Keratinocyte (primary cell): Measurements from ENCODE around the gene NEGR1.

Source experiments
- EZH2 ChIP-seq: IDR thresholded peaks from one replicate; pipeline ENCODE4 v1.6.1; 2012; ENCODE audit warnings: inconsistent platforms, mild to moderate bottlenecking, low read length, moderate library complexity
- TF ChIP-seq, protein P1 (sequence below), 3 experiments: IDR thresholded peaks in 1 of 3; conservative IDR thresholded peaks in 1 of 3; optimal IDR thresholded peaks in 1 of 3; 2 replicates in 2 of 3; 3 replicates in 1 of 3; pipeline versions ENCODE3 to v1.5.1; 2011; ENCODE audit warnings: low read length in 3 of 3, mild to moderate bottlenecking in 3 of 3, moderate library complexity in 2 of 3, control low read depth in 1 of 3, inconsistent platforms in 1 of 3; ENCODE audit not compliant: insufficient read depth in 2 of 3; ENCODE audit errors: extremely low read depth in 1 of 3

DNA sequence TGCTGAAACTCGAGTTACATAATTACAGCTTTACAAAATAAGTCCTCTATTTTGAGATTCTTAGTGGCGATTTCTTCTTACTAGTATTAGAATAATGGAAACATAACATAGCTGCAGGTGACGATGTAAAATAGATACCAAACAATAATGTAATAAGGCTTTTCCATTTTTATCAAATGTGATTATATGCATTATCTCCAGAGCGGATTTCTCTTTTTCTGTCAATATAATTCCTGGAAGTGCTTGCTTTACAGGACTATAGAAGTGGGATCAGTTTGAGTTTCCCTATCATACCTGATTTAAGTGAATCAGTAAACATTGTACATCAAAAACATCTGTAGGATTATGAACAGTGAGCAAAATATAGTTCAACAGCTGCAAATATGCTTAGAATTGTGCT is 442.5 kb downstream of the NEGR1 start:
- TF ChIP-seq, protein P1, sequence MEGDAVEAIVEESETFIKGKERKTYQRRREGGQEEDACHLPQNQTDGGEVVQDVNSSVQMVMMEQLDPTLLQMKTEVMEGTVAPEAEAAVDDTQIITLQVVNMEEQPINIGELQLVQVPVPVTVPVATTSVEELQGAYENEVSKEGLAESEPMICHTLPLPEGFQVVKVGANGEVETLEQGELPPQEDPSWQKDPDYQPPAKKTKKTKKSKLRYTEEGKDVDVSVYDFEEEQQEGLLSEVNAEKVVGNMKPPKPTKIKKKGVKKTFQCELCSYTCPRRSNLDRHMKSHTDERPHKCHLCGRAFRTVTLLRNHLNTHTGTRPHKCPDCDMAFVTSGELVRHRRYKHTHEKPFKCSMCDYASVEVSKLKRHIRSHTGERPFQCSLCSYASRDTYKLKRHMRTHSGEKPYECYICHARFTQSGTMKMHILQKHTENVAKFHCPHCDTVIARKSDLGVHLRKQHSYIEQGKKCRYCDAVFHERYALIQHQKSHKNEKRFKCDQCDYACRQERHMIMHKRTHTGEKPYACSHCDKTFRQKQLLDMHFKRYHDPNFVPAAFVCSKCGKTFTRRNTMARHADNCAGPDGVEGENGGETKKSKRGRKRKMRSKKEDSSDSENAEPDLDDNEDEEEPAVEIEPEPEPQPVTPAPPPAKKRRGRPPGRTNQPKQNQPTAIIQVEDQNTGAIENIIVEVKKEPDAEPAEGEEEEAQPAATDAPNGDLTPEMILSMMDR (optimal IDR thresholded peaks at IDR 0.05 in 1 of 3, IDR thresholded peaks at IDR 0.05 in 1 of 3, conservative IDR thresholded peaks at IDR 0.05 in 1 of 3; ENCODE audit: extremely low read depth in 1 of 3, insufficient read depth in 2 of 3, low read length in 3 of 3), result no peak
- TF ChIP-seq EZH2, result no peak
